Esophagus (tissue), 2 donors: ENCODE results near the gene KRTAP12-4. TPM values are rescaled to one million over a fixed set of nuclear protein-coding genes. Genes with fewer than 3 reads are reported as not detected.
"Not testable (repeated sequence)": the region's sequence is repeated elsewhere in the genome, so short reads cannot be mapped to it uniquely, and the experiment has no call there.

Experiments used
- H3K27ac ChIP-seq, 2 donors: one replicate each; pipeline ENCODE4 v1.5.1; 2013; ENCODE audit warnings: low read depth in 2 of 2, mild to moderate bottlenecking in 2 of 2, inconsistent platforms in 1 of 2, low read length in 1 of 2, moderate library complexity in 1 of 2
- H3K27me3 ChIP-seq, 2 donors: one replicate each; pipeline ENCODE4 v1.6.1; 2013; ENCODE audit warnings: low read length in 2 of 2, control low read depth in 1 of 2, mild to moderate bottlenecking in 1 of 2; ENCODE audit not compliant: insufficient read depth in 2 of 2, control insufficient read depth in 1 of 2
- H3K36me3 ChIP-seq, 2 donors: one replicate each; pipeline ENCODE4 v1.6.1; 2013; ENCODE audit warnings: low read length in 1 of 2; ENCODE audit not compliant: control insufficient read depth in 2 of 2, insufficient read depth in 2 of 2
- H3K4me1 ChIP-seq, 2 donors: one replicate each; pipeline ENCODE4 v1.6.1; 2013; ENCODE audit warnings: low read length in 1 of 2; ENCODE audit not compliant: control insufficient read depth in 2 of 2, insufficient read depth in 2 of 2
- H3K4me3 ChIP-seq, 2 donors: one replicate each; pipeline ENCODE4 v1.5.1; 2013; ENCODE audit warnings: low read length in 2 of 2, mild to moderate bottlenecking in 2 of 2, low read depth in 1 of 2, moderate library complexity in 1 of 2
- H3K9me3 ChIP-seq, 2 donors: one replicate each; pipeline ENCODE4 v1.6.1; 2013; ENCODE audit warnings: mild to moderate bottlenecking in 2 of 2, low read depth in 1 of 2, low read length in 1 of 2, moderate library complexity in 1 of 2; ENCODE audit not compliant: control insufficient read depth in 2 of 2, insufficient read depth in 1 of 2
- WGBS, 2 donors: extraction: QIAGEN DNeasy Blood & Tissue Kit; methylation state at CpG; one replicate each; pipeline ENCODE4 v1.1.7; 2013; 5-methylcytosine and 5-hydroxymethylcytosine counted together
- polyA plus RNA-seq, 2 donors: library from polyadenylated mRNA; stranded (reverse); fragments of 200-250 nt; gene quantifications; one replicate each; pipeline ENCODE4 v1.2.3, GENCODE V29; 2013
- donor health status: healthy with polysubstance abuse.
- donor health status: Bipolar disorder and iron deficiency.

Gene KRTAP12-4
- polyA plus RNA-seq, 2 donors = not detected

DNA sequence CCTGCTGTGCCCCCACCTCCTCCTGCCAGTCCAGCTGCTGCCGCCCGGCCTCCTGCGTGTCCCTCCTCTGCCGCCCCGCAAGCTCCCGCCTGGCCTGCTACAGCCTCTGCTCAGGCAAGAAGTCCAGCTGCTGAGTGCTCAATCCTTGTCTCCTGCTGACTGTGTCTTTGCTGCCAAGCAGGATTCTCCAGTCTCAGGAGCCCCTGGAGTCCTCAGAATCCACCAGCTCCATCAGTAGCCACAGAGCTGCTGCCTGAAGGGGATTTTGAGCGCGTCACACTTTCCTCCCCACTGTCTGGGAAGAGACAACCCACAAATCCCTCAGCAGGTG lies 7.3 kb downstream of the KRTAP12-4 start:
- WGBS, 2 donors = 51 to 58% methylated on average over 8 of the region's 8 CpGs
- Histone ChIP-seq H3K9me3 (peaks cover 0 to 7% of the 10 kb centered on the region in 2 donors), H3K4me3 (no peak overlapping the region)

DNA sequence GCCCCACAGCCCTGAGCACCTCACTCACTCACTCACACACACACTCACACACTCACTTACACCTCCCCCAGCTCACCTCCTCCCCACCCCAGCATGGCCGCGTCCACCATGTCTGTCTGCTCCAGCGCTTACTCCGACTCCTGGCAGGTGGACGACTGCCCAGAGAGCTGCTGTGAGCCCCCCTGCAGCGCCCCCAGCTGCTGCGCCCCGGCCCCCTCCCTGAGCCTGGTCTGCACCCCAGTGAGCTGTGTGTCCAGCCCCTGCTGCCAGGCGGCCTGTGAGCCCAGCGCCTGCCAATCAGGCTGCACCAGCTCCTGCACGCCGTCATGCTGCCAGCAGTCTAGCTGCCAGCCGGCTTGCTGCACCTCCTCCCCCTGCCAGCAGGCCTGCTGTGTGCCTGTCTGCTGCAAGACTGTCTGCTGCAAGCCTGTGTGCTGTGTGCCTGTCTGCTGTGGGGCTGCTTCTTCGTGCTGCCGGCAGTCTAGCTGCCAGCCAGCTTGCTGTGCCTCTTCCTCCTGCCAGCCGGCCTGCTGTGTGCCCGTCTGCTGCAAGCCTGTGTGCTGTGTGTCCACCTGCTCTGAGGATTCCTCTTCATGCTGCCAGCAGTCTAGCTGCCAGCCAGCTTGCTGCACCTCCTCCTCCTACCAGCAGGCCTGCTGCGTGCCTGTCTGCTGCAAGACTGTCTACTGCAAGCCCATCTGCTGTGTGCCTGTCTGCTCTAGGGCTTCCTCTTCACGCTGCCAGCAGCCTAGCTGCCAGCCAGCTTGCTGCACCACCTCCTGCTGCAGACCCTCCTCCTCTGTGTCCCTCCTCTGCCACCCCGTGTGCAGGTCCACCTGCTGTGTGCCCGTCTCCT lies 7.9 kb downstream of the KRTAP12-4 start, which contains the start of gene KRTAP10-11:
KRTAP10-11 (plus strand) TSS at position 49 of the 856 bp plus-strand sequence; CDS start at position 94, 45 bp downstream.
- 67 to 73% methylated on average over 21 of the region's 21 CpGs for WGBS, 2 donors
- not testable (repeated sequence) for H3K36me3 ChIP-seq, H3K27me3 ChIP-seq, H3K4me1 ChIP-seq, H3K4me3 ChIP-seq, H3K9me3 ChIP-seq, H3K27ac ChIP-seq

More for the DNA sequence above, 7.3 kb downstream of the KRTAP12-4 start:
- no peaks in the 10 kb centered on the region for H3K4me1 ChIP-seq
- H3K27ac ChIP-seq = no peak overlapping the region
- no peaks in the 10 kb centered on the region for H3K27me3 ChIP-seq
- H3K36me3 ChIP-seq = no peaks in the 10 kb centered on the region

DNA sequence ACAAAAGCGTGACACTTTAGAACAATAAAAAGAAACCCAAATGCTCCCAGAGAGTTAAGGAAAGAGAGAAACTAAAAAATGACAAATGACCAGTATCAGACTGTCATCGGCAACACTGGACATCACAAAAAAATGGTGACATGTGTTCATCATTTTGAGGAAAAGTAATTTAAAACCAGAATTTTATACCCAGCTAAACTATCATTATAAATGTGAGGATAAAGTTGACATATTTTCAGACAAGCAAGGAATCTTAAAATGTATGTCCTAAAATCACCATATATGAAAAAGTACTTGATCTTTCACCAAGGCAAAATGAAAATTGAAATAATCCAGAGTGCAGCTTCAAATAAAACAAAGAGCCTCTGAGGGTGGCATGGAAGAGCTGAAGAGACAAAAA lies 9.6 kb downstream of the KRTAP12-4 start:
- H3K4me3 ChIP-seq = no peak overlapping the region
- H3K27ac ChIP-seq = no peak overlapping the region
- no peaks in the 10 kb centered on the region for H3K4me1 ChIP-seq
- no peaks in the 10 kb centered on the region for H3K36me3 ChIP-seq
- no peaks in the 10 kb centered on the region for H3K27me3 ChIP-seq
- 44 to 48% methylated on average over 2 of the region's 2 CpGs for WGBS, 2 donors
- peaks cover 0 to 7% of the 10 kb centered on the region in 2 donors for H3K9me3 ChIP-seq

DNA sequence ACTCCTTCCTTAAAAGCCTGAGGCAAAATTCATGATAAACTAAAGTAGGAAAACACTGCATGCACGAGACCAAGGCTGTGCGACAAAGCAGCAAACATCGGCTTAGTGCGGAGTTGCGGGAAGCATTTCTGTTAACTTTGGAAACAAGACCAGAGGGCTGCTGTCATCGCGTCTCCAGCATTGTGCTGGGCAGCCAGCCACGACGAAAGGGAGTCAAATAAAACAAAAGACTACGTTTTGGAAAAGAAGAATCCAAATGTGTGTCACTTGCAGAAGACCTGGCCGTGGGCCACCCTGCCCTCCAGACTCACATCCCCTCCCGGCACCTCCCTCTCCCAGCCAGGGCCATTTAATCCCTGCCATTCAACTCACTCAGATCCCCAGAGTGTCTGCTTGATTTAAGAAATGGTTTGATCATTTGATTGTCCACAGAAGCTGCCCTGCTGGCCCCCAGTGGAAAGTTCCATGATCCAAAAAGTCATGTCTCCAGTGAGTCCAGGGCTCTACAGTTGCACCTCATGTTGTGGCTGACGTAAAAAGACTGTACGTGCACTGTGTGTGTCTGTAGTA lies 10.6 kb downstream of the KRTAP12-4 start:
- Histone ChIP-seq H3K4me3 (no peak overlapping the region), H3K27ac (no peak overlapping the region), H3K9me3 (peaks cover 0 to 7% of the 10 kb centered on the region in 2 donors), H3K27me3 (no peaks in the 10 kb centered on the region), H3K36me3 (no peaks in the 10 kb centered on the region), H3K4me1 (no peaks in the 10 kb centered on the region)
- 62 to 64% methylated on average over 14 of the region's 14 CpGs for WGBS, 2 donors

DNA sequence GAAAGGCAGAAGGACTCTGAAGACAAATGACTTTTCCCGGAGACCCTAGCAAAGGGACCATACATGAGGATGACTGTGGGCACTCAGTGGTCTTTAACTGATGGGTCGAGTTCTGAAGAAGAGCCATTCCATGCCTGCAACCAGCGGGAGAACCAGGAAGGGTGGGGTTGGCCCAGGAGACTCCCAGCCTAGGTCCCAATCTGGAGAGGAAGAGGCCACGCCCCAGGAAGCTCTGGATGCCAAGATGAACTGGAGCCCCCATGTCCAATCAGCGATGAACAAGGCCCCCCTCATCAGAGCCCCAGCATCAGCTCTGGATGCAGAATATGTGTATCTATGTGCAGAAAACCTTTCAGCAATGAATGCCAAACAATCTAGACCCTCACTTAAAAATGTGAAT lies 13.7 kb downstream of the KRTAP12-4 start:
- no peaks in the 10 kb centered on the region for H3K4me1 ChIP-seq
- 80 to 88% methylated on average over 5 of the region's 5 CpGs for WGBS, 2 donors
- H3K27me3 ChIP-seq = peaks cover 0 to 5% of the 10 kb centered on the region in 2 donors
- H3K27ac ChIP-seq = no peak overlapping the region
- H3K4me3 ChIP-seq = no peak overlapping the region
- H3K9me3 ChIP-seq = peaks cover 0 to 7% of the 10 kb centered on the region in 2 donors
- no peaks in the 10 kb centered on the region for H3K36me3 ChIP-seq

DNA sequence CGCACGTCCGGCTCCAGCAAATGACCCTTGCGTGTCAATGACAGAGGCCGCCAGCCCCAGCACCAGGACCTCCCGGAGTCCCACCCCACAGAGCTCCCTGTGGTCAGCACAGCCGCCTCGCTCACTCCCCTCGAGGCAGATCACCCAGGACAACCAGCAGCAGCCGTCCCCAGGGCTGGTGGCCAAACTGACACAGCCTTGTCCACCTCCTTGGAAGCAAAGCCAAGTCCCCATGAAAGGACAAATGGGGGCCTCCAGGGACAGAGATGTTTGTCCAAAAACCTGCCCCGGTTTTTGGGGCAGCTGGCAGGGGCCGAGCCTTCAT lies 15.2 kb downstream of the KRTAP12-4 start:
- Histone ChIP-seq H3K27ac (no peak overlapping the region), H3K4me1 (no peaks in the 10 kb centered on the region), H3K9me3 (peaks cover 0 to 7% of the 10 kb centered on the region in 2 donors), H3K36me3 (no peaks in the 10 kb centered on the region), H3K4me3 (no peak overlapping the region), H3K27me3 (peaks cover 0 to 5% of the 10 kb centered on the region in 2 donors)
- WGBS, 2 donors = 76 to 85% methylated on average over 12 of the region's 12 CpGs

DNA sequence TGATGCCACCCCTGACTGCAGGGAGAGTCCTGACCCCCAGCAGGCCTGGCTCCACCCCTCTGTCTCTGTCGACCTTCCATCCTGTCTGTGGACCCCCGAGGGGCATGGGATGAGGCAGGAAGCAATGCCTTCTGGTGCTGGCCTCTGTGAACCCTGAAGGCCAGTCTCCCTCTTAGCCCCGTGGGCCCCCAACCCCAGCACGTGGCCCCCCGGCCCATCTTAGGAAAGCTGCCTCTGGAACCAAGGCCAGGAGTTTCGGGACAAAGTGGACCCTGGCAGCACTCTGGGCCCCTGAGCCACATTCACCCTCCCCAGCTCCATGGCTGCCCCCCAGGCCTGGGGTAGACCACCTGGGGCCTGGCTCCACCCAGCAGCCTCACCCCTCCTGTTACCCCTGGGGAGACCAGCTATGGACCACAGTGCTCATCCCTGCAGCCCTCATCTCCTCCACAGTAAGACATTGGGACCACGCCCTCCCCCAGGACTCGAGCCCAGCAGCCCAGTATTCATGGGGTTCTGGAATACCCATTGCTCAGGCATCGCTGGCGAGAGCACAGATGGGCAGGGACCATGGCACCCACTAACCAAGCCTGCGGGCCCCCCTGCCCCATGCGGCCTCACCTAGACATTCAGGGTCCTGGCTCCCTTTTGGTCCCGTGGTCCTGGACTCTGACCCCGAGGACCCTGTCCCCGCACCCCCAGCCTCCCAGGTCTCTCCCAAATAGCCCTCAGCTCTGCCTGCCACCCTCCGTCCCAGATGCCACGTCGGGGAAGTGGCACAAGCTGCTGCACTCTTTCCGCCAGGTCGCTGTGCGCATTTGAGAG lies 15.7 kb downstream of the KRTAP12-4 start:
- not testable (repeated sequence) for H3K27ac ChIP-seq, H3K36me3 ChIP-seq, H3K9me3 ChIP-seq, H3K4me1 ChIP-seq, H3K4me3 ChIP-seq, H3K27me3 ChIP-seq
- WGBS, 2 donors = 79 to 84% methylated on average over 17 to 21 of the region's 21 CpGs

DNA sequence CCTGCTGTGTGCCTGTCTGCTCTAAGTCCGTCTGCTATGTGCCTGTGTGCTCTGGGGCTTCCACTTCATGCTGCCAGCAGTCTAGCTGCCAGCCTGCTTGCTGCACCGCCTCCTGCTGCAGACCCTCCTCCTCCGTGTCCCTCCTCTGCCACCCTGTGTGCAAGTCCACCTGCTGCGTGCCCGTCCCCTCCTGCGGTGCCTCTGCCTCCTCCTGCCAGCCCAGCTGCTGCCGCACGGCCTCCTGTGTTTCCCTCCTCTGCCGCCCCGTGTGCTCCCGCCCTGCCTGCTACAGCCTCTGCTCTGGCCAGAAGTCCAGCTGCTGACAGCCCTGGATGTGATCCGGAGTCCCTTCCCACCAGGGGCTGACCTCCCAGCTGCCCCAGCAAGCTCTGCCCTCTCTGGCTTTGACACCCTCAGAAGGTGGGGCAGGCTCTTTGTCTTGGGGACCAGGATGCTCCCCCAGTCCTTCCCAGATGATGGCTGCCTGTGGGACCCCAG lies 16.6 kb downstream of the KRTAP12-4 start:
- not testable (repeated sequence) for H3K4me1 ChIP-seq, H3K9me3 ChIP-seq, H3K36me3 ChIP-seq, H3K4me3 ChIP-seq, H3K27ac ChIP-seq, H3K27me3 ChIP-seq
- 64 to 65% methylated on average over 8 to 12 of the region's 12 CpGs for WGBS, 2 donors

DNA sequence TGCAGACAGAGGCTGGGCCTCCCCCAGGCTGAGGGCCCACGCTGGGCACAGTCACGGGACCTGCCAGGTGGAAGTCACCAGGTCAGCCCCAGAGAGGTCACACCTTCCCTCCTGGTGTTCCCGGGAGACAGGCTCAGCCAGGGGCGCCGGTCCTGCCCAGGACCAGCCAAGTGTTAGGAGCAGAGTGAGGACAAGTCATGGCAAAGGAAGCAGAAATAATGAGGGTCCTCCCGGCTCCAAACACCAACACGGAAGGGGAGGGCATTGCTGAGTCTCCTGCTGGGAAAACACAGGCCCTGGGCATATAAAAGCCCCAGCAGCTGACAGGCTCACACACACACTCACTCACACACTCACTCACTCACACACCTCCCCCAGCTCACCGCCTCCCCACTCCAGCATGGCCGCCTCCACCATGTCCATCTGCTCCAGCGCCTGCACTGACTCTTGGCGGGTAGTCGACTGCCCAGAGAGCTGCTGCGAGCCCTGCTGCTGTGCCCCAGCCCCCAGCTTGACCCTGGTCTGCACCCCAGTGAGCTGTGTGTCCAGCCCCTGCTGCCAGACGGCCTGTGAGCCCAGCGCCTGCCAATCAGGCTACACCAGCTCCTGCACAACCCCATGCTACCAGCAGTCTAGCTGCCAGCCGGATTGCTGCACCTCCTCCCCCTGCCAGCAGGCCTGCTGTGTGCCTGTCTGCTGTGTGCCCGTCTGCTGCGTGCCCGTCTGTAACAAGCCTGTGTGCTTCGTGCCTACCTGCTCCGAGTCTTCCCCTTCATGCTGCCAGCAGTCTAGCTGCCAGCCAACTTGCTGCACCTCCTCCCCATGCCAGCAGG lies 17.2 kb downstream of the KRTAP12-4 start, which contains the start of gene KRTAP10-10:
KRTAP10-10 (plus strand) TSS at position 339 of the 833 bp plus-strand sequence; CDS start at position 401, 62 bp downstream.
- no peaks in the 10 kb centered on the region for H3K9me3 ChIP-seq
- H3K36me3 ChIP-seq = no peaks in the 10 kb centered on the region
- no peaks in the 10 kb centered on the region for H3K4me1 ChIP-seq
- H3K27ac ChIP-seq = no peak within 1 kb of the TSS
- no peak within 1 kb of the TSS for H3K4me3 ChIP-seq
- peaks cover 0 to 5% of the 10 kb centered on the region in 2 donors for H3K27me3 ChIP-seq
- 49 to 50% methylated on average over 17 to 21 of the region's 21 CpGs for WGBS, 2 donors
